HEK293 (cell line): ENCODE measurements around the gene TMEM236.
"Not testable (repeated sequence)": the region's sequence is repeated elsewhere in the genome, so short reads cannot be mapped to it uniquely, and the experiment has no call there.

ENCODE experiments used
- CTCF ChIP-seq: fragments of 450-650 bp; formaldehyde crosslinking; IDR thresholded peaks from 2 replicates; pipeline ENCODE4 v1.5.1; 2016; ENCODE audit warnings: missing biosample characterization, missing genetic modification characterization
- TSHZ1 ChIP-seq: fragments of 450-650 bp; formaldehyde crosslinking; IDR thresholded peaks from 2 replicates; pipeline ENCODE4 v1.5.1; 2016; ENCODE audit warnings: missing biosample characterization, missing genetic modification characterization, borderline replicate concordance
- YY1 ChIP-seq: fragments of 450-650 bp; formaldehyde crosslinking; IDR thresholded peaks from 2 replicates; pipeline ENCODE4 v1.5.1; 2018; ENCODE audit warnings: missing biosample characterization, missing genetic modification characterization
- ZBTB11 ChIP-seq: fragments of 450-650 bp; formaldehyde crosslinking; conservative IDR thresholded peaks from 2 replicates; pipeline ENCODE4 v1.5.1; 2016; ENCODE audit warnings: low read depth, missing biosample characterization, missing genetic modification characterization
- ZBTB7A ChIP-seq: fragments of 450-650 bp; formaldehyde crosslinking; IDR thresholded peaks from 2 replicates; pipeline ENCODE4 v1.5.1; 2016; ENCODE audit warnings: low read depth, missing biosample characterization, missing genetic modification characterization
- ZNF211 ChIP-seq: fragments of 450-650 bp; formaldehyde crosslinking; IDR thresholded peaks from 2 replicates; pipeline ENCODE4 v1.5.1; 2016; ENCODE audit warnings: low read depth, missing biosample characterization, missing genetic modification characterization
- ZNF223 ChIP-seq: fragments of 450-650 bp; formaldehyde crosslinking; IDR thresholded peaks from 2 replicates; pipeline ENCODE4 v1.5.1; 2016; ENCODE audit warnings: missing biosample characterization, missing genetic modification characterization
- ZNF513 ChIP-seq: fragments of 450-650 bp; IDR thresholded peaks from 2 replicates; pipeline ENCODE4 v1.5.1; 2018; ENCODE audit warnings: missing biosample characterization, missing genetic modification characterization
- TF ChIP-seq, protein P1 (sequence below): fragments of 450-650 bp; formaldehyde crosslinking; IDR thresholded peaks from 2 replicates; pipeline ENCODE4 v1.5.1; 2016; ENCODE audit warnings: missing biosample characterization, missing genetic modification characterization
- TF ChIP-seq, protein P2 (sequence below): fragments of 450-650 bp; formaldehyde crosslinking; IDR thresholded peaks from 2 replicates; pipeline ENCODE4 v1.5.1; 2016; ENCODE audit warnings: missing biosample characterization, missing genetic modification characterization, low read depth

DNA sequence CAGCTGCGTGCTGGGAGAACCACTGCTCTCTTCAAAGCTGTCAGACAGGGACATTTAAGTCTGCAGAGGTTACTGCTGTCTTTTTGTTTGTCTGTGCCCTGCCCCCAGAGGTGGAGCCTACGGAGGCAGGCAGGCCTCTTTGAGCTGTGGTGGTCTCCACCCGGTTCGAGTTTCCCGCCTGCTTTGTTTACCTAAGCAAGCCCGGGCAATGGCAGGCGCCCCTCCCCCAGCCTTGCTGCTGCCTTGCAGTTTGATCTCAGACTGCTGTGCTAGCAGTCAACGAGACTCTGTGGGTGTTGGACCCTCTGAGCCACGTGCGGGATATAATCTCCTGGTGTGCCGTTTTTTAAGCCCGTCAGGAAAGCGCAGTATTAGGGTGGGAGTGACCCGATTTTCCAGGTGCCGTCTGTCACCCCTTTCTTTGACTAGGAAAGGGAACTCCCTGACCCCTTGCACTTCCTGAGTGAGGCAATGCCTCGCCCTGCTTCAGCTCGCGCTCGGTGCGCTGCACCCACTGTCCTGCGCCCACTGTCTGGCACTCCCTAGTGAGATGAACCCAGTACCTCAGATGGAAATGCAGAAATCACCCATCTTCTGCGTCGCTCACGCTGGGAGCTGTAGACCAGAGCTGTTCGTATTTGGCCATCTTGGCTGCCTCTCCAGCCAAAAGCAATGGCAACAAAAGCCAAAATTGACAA lies 29.5 kb upstream of the TMEM236 start:
- TF ChIP-seq, protein P1, sequence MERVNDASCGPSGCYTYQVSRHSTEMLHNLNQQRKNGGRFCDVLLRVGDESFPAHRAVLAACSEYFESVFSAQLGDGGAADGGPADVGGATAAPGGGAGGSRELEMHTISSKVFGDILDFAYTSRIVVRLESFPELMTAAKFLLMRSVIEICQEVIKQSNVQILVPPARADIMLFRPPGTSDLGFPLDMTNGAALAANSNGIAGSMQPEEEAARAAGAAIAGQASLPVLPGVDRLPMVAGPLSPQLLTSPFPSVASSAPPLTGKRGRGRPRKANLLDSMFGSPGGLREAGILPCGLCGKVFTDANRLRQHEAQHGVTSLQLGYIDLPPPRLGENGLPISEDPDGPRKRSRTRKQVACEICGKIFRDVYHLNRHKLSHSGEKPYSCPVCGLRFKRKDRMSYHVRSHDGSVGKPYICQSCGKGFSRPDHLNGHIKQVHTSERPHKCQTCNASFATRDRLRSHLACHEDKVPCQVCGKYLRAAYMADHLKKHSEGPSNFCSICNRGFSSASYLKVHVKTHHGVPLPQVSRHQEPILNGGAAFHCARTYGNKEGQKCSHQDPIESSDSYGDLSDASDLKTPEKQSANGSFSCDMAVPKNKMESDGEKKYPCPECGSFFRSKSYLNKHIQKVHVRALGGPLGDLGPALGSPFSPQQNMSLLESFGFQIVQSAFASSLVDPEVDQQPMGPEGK (tag by site-specific recombination): not testable (repeated sequence)
- TF ChIP-seq ZNF223 (tag by site-specific recombination); CTCF (tag by site-specific recombination); ZNF513 (tag by site-specific recombination); ZNF211; ZBTB11 (tag by site-specific recombination); ZBTB7A; YY1 (tag by site-specific recombination); TSHZ1 (tag by site-specific recombination): not testable (repeated sequence)
- TF ChIP-seq, protein P2, sequence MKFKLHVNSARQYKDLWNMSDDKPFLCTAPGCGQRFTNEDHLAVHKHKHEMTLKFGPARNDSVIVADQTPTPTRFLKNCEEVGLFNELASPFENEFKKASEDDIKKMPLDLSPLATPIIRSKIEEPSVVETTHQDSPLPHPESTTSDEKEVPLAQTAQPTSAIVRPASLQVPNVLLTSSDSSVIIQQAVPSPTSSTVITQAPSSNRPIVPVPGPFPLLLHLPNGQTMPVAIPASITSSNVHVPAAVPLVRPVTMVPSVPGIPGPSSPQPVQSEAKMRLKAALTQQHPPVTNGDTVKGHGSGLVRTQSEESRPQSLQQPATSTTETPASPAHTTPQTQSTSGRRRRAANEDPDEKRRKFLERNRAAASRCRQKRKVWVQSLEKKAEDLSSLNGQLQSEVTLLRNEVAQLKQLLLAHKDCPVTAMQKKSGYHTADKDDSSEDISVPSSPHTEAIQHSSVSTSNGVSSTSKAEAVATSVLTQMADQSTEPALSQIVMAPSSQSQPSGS: not testable (repeated sequence)
